Activated T-cell treated with anti-CD3 and anti-CD28 coated beads for 1 hour (primary cell): ENCODE measurements around the gene CNNM2.
"Not testable (repeated sequence)": the region's sequence is repeated elsewhere in the genome, so short reads cannot be mapped to it uniquely, and the experiment has no call there.

Source experiments
- DNase-seq: peaks from one replicate; pipeline ENCODE4 v3.0.0-alpha.2; 2020; ENCODE audit warnings: low read depth

The CNNM2 gene

GRCh38 chr10:103110407-103110806 lies 192.3 kb downstream of the CNNM2 start:
- DNase-seq = no peak

GRCh38 chr10:103111031-103111917 lies 193.2 kb downstream of the CNNM2 start:
- no peak for DNase-seq

- DNase-seq = no peak
These were observed 194.1 kb downstream of the CNNM2 start for GRCh38 chr10:103111918-103112877.

- no peak for DNase-seq
These were observed 196.8 kb downstream of the CNNM2 start for GRCh38 chr10:103114876-103115275.

GRCh38 chr10:103117247-103117646 lies 199.2 kb downstream of the CNNM2 start:
- DNase-seq = no peak

GRCh38 chr10:103120546-103120945 lies 202.5 kb downstream of the CNNM2 start:
- no peak for DNase-seq

GRCh38 chr10:103120977-103121735 lies 203.1 kb downstream of the CNNM2 start:
- DNase-seq = no peak

GRCh38 chr10:103123282-103124024 lies 205.4 kb downstream of the CNNM2 start:
- no peak for DNase-seq

GRCh38 chr10:103124420-103125096 lies 206.5 kb downstream of the CNNM2 start:
- DNase-seq = no peak

GRCh38 chr10:103125323-103126267 lies 207.5 kb downstream of the CNNM2 start:
- DNase-seq = no peak

- DNase-seq = no peak
These were observed 209.1 kb downstream of the CNNM2 start for GRCh38 chr10:103127241-103127640.

- not testable (repeated sequence) for DNase-seq
These were observed 212.1 kb downstream of the CNNM2 start for GRCh38 chr10:103130180-103130579.

- DNase-seq = no peak
These were observed 212.8 kb downstream of the CNNM2 start for GRCh38 chr10:103130910-103131309.

- not testable (repeated sequence) for DNase-seq
These were observed 217.1 kb downstream of the CNNM2 start for GRCh38 chr10:103135168-103135567.

GRCh38 chr10:103139803-103140202 lies 221.7 kb downstream of the CNNM2 start:
- no peak for DNase-seq
